ENCODE measurements around the gene PAFAH2.

PAFAH2 gene

DNA sequence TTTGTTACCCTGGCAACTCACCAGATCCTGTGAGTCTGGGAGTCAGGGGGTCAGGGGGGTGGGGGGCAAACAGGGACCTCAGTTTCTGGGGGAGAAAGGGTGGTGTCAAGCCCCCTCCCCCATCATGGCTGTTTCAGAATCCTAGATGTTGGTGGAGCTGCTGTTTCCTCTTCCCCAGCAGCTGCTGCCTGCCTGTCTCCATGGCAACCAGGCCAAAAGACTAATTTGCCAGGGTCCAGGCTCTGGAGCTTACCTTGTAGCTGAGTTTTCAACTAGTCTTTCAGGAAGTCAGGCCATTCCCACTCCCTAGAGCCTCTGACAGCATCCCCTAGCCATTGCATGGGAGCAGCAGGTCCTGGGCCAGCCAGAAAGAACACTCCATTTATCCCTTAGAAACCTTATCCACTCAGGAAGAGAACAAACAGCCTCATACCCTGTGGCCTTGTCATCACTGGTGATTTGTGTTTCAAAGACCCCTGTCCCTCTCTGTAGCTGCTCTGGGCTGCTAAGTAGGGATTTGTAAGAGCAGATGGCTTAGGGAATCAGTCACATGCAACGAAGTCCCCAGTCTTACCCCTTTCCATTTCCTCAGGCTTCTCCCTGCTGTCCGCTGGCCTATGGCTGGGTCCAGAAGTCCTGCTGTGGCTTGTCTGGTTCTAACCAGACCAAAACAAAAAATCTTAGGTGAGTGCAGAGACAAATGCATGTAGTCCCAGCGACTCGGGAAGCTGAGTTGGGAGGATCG lies 70.2 kb downstream of the PAFAH2 start:
- DNase-seq = peak; percentile 95

DNA sequence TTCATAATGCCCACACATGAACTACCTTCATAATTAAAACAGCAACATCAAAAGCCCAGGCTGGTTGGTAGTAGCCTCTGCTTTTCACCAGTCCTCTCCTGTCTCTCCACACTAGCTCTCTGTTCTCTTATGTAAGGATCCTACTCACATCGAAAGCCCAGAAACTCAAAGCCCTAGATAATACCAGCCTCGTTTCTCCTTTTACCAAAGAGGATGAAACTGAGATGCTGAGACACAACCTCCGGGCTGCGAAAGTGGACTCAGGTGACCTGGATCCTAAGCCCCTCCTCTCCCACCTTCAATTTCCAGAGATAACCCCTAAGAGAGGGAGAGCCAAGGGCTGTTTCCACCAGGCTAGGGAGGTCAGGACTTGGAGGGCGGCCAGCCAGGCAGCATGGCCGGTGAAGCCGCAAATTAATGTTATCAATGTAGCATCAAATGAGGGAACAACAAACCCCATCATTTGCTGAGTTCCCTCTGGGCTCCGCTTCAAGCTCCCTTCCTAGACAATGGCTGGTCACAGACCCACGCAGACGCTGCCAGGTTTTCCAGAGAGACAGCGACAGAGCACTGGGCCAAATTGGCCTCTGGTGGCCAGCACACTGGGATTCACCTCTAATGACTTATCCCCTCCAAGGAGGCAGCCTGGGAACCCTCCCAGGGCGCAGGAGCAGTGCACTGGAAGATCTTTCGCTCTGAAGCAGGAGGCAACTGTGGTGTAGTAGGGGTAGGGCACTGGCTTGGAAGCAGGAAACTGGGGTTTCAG lies 70.9 kb downstream of the PAFAH2 start:
- peak; percentile 81 for DNase-seq

DNA sequence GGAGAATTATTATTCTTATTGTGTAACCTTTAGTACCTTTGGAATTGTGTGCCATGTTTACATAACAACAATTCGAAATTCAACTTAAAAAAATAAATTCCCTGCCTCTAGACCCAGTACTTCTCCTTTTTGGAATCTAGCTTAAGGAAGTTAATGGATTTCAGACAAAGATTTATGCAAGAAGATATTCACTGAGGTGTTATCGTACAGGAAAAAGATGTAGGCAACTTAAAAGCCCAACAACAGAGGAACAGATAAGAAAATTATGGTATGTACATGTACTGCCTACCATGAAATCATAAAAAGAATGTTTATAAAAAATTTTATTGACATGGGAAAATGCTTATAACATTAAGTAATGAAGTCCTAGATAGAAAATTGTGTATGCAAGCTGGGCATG lies 73.4 kb downstream of the PAFAH2 start:
- DNase-seq = no peak

DNA sequence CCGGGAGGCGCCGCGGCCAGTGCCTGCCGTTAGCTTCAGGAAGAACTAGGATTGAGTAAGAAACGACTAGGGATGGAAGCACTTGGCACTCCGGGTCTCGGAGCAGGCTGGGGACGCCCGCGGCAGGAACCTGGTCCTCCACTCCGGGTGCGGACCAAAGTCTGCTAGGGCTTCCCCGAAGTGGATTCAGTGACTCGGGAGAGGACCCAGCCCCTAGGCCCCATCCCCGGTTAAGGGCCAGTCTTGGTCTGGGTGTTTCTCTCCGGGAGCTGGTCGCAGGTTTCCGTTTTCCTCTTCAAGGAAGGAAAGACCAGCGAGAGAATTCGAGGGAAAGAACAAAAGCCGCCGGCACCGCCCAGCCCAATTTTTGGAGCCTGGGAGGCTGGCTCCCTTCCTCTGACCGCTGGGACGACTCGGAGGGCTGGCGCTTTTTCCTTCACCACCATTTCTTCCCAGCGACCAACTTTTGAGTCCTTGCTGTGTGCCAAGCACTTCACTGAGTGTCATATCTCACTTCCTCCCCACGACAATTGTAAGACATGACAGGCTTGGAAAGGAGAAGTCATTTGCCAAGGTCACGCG lies 74.8 kb downstream of the PAFAH2 start:
- DNase-seq = peak; percentile 68

DNA sequence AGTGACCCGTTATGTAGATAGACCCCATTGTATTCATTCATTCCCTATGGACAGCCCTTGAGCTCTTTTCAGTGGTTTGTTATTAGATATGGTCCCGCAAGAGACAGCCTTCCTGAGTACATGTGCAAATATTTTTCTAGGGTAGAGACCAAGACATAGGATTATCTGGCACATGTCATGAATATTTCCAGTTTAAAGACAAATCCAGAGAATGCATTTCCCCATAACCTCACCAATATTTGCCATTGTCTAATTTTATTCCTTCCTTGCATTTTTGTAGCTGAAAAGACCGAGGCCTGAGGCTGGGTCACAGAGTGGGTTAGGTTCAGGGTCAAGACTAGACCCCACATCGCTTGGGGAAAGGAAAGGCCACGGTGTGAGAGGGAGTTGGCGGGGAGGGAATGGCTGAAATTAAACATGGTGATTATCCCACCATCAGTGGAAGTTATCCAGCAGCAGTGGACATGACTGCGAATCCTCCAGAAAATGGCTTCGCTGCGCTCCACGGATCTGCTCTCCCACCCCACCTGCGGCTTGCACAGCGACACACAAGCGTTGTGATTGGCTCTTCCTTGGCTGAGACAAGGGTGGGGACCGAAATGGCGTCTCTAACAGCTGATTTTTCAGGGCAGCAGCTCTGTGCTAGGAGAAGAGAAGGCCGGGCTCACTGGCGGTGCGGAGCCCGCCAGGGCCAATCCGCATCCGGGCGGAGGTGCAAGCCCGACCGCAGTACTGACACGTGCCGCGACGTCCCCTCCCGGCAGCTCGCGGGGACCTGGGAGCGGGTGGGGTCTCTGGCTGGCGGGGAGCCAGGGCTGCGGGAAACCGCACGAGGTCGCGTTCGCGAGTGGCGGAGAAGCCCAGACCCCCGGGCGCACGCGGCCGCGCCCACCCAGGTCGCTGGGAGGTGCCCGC lies 75.5 kb downstream of the PAFAH2 start:
- peak; percentile 69 for DNase-seq

DNA sequence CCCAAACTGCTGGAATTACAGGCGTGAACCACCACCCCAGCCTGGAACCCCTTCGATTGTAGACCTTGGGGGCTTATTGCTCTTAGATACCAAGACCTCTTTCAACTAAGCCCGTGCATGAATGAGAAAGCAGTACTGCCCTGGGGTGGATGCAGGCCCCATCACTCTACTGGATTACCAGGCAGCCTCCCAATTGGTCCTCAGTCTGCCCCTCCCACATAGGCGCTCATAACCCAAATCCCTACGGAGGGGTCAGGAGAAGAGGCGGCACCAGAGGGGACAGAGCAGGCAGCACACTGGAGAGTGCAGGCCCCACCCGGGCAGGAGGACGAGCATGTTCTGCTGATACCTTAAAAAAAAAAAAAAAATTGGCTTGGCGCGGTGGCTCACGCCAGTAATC lies 79.2 kb downstream of the PAFAH2 start:
- no peak for DNase-seq

DNA sequence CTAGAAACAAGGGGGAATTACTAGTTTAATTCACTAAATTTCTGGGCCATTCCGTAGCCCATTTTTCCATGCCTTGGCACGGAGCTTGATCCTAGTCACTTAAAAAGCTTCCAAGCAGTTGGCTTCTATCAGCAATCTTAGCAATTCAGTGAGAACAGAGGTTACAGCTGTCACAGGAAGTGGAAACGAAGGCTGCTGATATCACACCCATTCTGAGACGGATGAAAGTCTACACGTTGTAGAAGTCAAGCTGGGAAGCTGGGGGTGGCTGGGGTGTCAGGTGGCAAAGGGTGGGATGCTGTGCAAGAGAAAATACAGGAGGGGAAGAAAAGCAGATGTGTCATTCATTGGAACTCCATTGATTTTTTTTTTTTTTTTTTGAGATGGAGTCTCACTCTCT lies 79.9 kb downstream of the PAFAH2 start:
- no peak for DNase-seq

DNA sequence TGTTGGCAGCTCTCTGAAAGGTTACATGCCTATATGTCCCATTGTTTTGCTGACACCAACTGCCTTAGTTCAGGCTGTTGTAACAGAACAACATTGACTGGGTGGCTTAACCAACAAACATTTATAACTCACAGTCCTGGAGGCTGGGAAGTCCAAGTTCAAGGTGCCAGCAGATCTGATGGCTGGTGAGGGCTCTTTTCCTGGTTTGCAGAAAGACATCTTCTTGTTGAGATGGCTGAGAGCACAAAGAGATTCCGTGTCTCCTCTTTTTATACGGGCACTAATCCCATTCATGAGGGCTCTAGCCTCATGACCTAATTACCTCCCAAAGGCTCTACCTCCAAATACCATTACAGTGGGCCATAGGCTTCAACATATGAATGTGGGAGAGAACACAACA lies 81.4 kb downstream of the PAFAH2 start:
- no peak for DNase-seq

DNA sequence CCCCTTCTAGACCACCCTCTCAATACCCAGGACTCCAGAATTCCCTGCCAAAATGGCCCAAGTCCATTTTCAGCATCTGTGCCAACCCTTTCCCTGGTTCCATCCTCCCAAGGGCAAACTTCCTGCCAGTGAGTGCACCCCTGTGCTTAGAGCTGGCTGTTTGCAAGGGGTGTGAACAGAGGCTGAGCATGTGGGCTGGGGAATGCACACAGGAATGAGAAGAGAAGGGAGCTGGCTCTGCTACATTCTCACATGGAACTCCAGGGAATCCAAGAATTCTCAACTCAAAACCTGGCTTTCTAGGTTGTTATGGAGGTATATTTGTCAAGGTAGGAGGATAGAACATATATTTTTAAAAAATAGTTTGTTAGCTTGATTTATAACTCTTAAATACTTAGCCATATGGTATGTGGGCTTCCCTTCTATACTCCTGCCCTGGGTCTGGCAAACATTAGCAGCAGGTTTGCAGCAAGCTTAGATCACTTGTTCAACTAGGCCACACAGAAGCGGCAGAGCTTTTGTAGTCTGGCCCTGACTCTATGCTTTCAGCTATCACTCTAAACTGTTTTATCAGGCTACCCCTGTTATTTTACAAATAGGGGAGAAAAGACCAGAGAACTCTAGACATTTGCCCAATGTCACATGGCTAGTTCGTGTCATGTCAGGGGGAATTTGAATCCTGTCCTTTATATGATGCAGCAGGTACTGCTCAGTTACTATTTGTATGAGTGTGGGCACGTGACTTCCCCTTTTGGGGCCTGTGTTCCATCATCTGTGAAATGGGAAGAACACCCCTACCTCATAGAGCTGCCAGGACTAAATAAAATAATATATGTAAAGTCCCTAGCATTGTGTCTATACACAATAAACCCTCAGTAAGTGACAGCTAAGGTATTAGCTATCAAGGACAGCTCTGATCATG lies 83.5 kb downstream of the PAFAH2 start:
- no peak for DNase-seq

DNA sequence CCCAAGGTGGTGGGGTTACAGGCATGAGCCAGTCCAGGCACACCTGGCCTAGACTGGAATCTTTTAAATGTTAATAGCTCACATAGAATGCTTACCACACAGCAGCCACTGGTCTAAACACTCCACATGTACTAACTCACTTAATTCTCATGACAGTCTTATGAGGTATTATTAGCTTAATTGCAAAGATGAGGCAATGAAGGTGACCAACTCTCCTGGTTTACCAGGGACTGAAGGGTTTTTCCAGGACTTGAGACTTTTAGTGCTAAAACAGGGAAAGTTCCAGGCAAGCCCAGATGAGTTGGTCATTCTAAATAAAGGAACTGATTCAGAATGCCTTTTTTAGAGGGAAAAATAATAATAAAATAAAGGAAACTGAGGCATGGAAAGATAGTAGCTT lies 84.7 kb downstream of the PAFAH2 start:
- DNase-seq = no peak

DNA sequence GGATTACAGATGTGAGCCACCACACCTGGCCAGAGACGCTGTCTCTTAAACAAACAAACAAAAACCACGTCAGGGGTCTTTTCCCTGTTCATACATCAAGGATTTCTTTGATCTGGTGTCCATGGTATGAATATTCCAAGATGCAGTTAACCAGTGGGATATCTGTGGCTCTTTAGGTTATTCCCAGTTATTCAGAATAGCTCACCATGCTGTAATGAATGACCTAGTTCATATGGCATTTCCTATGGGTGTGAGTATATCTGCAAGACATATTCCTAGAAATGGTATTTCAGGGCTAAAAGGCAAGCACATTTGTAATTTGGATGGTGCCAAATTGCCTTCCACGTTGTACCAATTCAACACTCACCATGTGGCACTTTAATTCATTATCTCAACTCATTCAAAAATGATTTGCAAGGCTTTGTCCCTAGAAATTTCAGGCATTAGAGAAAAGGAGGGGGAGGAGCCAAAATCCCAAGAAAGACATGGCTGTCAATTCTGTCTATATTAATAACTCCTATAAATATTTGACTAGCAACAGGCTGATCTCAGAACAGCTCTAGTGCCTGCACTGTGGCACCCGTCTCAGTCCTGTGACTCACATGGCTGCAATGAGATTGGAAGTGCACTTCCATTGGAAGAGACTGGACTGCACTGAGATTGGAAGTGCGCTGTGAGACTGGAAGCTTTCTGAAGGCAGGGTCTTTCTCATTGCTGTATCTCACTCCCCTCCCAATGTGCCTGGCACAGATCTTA lies 85.6 kb downstream of the PAFAH2 start:
- no peak for DNase-seq

DNA sequence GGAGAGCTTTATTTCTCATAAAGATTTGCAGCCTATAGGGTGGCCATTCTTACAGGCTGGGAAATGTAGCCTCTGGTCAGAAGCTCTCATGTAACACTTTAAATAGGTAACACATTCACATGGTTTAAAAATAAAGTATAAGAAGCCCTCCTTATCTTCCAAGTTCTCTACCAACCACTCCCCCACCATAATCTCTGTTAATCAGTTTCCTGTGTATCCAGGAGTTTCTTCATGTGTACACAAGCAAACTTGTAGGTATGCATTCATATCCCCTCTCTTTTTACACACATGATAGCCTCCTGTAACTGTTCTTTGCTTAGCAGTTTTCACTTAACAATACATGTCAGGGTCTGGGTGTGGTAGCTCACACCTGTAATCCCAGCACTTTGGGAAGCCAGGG lies 86.7 kb downstream of the PAFAH2 start:
- no peak for DNase-seq

All from DMS53 (cell line).